OCI-LY7 (cell line): Measurements from ENCODE around the gene FBXO7.

Source experiments
- EZH2phosphoT487 ChIP-seq: fragments of 200-600 bp; sonication (generic); IDR thresholded peaks from 2 replicates; pipeline ENCODE4 v1.6.1; 2018; ENCODE audit warnings: low read depth, borderline replicate concordance, mild to moderate bottlenecking, mixed run types, antibody characterized with exemption, low read length, moderate library complexity, mixed read lengths
- TF ChIP-seq, protein P1 (sequence below): fragments of 200-600 bp; sonication (generic); conservative IDR thresholded peaks from 2 replicates; pipeline ENCODE4 v1.5.1; 2014; ENCODE audit warnings: mild to moderate bottlenecking, antibody characterized with exemption, low read length, moderate library complexity, mixed read lengths

DNA sequence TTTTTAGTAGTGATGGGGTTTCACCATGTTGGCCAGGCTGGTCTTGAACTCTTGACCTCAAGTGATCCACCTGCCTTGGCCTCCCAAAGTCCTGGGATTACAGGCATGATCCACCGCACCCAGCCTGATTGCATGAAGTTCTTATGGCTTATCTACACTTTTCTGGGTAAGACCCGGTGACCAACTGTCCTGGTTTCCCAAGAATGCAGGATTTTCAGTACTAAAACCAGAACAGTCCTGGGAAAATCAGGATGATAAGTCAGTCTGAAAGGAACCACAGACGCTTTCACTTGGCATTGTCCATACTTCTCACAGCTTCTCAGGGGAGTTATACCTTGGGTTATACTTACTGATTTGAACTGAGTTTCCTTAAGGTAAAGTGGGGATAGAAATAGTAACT, 8.9 kb upstream of the FBXO7 start:
- TF ChIP-seq, protein P1, sequence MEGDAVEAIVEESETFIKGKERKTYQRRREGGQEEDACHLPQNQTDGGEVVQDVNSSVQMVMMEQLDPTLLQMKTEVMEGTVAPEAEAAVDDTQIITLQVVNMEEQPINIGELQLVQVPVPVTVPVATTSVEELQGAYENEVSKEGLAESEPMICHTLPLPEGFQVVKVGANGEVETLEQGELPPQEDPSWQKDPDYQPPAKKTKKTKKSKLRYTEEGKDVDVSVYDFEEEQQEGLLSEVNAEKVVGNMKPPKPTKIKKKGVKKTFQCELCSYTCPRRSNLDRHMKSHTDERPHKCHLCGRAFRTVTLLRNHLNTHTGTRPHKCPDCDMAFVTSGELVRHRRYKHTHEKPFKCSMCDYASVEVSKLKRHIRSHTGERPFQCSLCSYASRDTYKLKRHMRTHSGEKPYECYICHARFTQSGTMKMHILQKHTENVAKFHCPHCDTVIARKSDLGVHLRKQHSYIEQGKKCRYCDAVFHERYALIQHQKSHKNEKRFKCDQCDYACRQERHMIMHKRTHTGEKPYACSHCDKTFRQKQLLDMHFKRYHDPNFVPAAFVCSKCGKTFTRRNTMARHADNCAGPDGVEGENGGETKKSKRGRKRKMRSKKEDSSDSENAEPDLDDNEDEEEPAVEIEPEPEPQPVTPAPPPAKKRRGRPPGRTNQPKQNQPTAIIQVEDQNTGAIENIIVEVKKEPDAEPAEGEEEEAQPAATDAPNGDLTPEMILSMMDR, result no peak
- no peak for TF ChIP-seq EZH2phosphoT487
